ENCODE measurements around the gene JAKMIP2.
A peak's percentile ranks its signal among the peaks of the same experiment; 100 is the strongest.

JAKMIP2 gene

GRCh38 chr5:147690595-147690994, 91.9 kb downstream of the JAKMIP2 start:
- peak; percentile 46 for TF ChIP-seq CTCF (IDR thresholded peaks at IDR 0.05; ENCODE audit: low read depth, low read length)
- Histone ChIP-seq H3K27me3 (no peaks in the 10 kb centered on the region), H3K36me3 (no peaks in the 10 kb centered on the region), H3K4me1 (peaks cover 10% of the 10 kb centered on the region), H3K9me3 (no peaks in the 10 kb centered on the region), H3K4me3 (ENCODE audit: low read depth, low read length) (no peak overlapping the region)
- DNase-seq = no peak

GRCh38 chr5:147689426-147689825, 93.1 kb downstream of the JAKMIP2 start:
- H3K27me3 ChIP-seq = no peaks in the 10 kb centered on the region
- DNase-seq = no peak
- no peak overlapping the region for H3K4me3 ChIP-seq (ENCODE audit: low read depth, low read length)
- peaks cover 10% of the 10 kb centered on the region for H3K4me1 ChIP-seq
- TF ChIP-seq CTCF (IDR thresholded peaks at IDR 0.05; ENCODE audit: low read depth, low read length) = no peak
- no peaks in the 10 kb centered on the region for H3K36me3 ChIP-seq
- H3K9me3 ChIP-seq = no peaks in the 10 kb centered on the region

GRCh38 chr5:147688656-147689356, 93.7 kb downstream of the JAKMIP2 start:
- Histone ChIP-seq H3K27me3 (no peaks in the 10 kb centered on the region), H3K4me3 (ENCODE audit: low read depth, low read length) (no peak overlapping the region), H3K9me3 (no peaks in the 10 kb centered on the region), H3K36me3 (no peaks in the 10 kb centered on the region), H3K4me1 (peaks cover 10% of the 10 kb centered on the region)
- DNase-seq = peak; percentile 30
- TF ChIP-seq CTCF (IDR thresholded peaks at IDR 0.05; ENCODE audit: low read depth, low read length) = no peak

GRCh38 chr5:147687118-147687517, 95.4 kb downstream of the JAKMIP2 start:
- no peak overlapping the region for H3K4me3 ChIP-seq (ENCODE audit: low read depth, low read length)
- H3K27me3 ChIP-seq = no peaks in the 10 kb centered on the region
- H3K36me3 ChIP-seq = no peaks in the 10 kb centered on the region
- TF ChIP-seq CTCF (IDR thresholded peaks at IDR 0.05; ENCODE audit: low read depth, low read length) = no peak
- H3K9me3 ChIP-seq = no peaks in the 10 kb centered on the region
- DNase-seq = no peak
- peaks cover 10% of the 10 kb centered on the region for H3K4me1 ChIP-seq

- H3K27me3 ChIP-seq = no peaks in the 10 kb centered on the region
- no peaks in the 10 kb centered on the region for H3K36me3 ChIP-seq
- no peaks in the 10 kb centered on the region for H3K9me3 ChIP-seq
- DNase-seq = no peak
- no peak overlapping the region for H3K4me3 ChIP-seq (ENCODE audit: low read depth, low read length)
- H3K4me1 ChIP-seq = peaks cover 10% of the 10 kb centered on the region
- TF ChIP-seq CTCF (IDR thresholded peaks at IDR 0.05; ENCODE audit: low read depth, low read length) = no peak
These were observed 96.1 kb downstream of the JAKMIP2 start for GRCh38 chr5:147686421-147686820.

- Histone ChIP-seq H3K9me3 (no peaks in the 10 kb centered on the region), H3K4me3 (ENCODE audit: low read depth, low read length) (no peak overlapping the region), H3K36me3 (no peaks in the 10 kb centered on the region), H3K27me3 (no peaks in the 10 kb centered on the region), H3K4me1 (peaks cover 10% of the 10 kb centered on the region)
- no peak for TF ChIP-seq CTCF (IDR thresholded peaks at IDR 0.05; ENCODE audit: low read depth, low read length)
- DNase-seq = no peak
These were observed 96.5 kb downstream of the JAKMIP2 start for GRCh38 chr5:147685993-147686392.
